Mesenchymal stem cell (in vitro differentiated cells and primary cell): ENCODE results near the gene PARD3.

Experiments used
- DNase-seq: peaks from one replicate; pipeline ENCODE4 v3.0.0-alpha.2; 2013
- H2AFZ ChIP-seq: one replicate; pipeline ENCODE4 v1.6.1; 2013; ENCODE audit warnings: low read depth, mild to moderate bottlenecking, control low read depth, inconsistent platforms, low read length, moderate library complexity
- H2AK5ac ChIP-seq: 2 replicates; pipeline ENCODE4 v1.6.1; 2013; ENCODE audit warnings: low read length, moderate library complexity, mild to moderate bottlenecking, inconsistent platforms; ENCODE audit not compliant: severe bottlenecking
- H2BK120ac ChIP-seq: one replicate; pipeline ENCODE4 v1.6.1; 2013; ENCODE audit warnings: low read depth, mild to moderate bottlenecking, inconsistent platforms, low read length, moderate library complexity
- H2BK12ac ChIP-seq, 2 experiments: one replicate each; pipeline ENCODE4 v1.6.1; 2013; ENCODE audit warnings: inconsistent platforms in 2 of 2, low read length in 2 of 2, mild to moderate bottlenecking in 2 of 2, moderate library complexity in 2 of 2, control low read depth in 1 of 2
- H2BK15ac ChIP-seq: one replicate; pipeline ENCODE4 v1.6.1; 2013; ENCODE audit warnings: mild to moderate bottlenecking, low read depth, inconsistent platforms; ENCODE audit not compliant: poor library complexity, severe bottlenecking
- H2BK5ac ChIP-seq: 2 replicates; pipeline ENCODE4 v1.6.1; 2013; ENCODE audit warnings: low read depth, mild to moderate bottlenecking, low read length, control low read depth, inconsistent platforms; ENCODE audit not compliant: poor library complexity, severe bottlenecking
- H3K14ac ChIP-seq, 2 experiments: one replicate each; pipeline ENCODE4 v1.6.1; 2013; ENCODE audit warnings: inconsistent platforms in 2 of 2, low read length in 2 of 2, control low read depth in 1 of 2, mild to moderate bottlenecking in 1 of 2, moderate library complexity in 1 of 2
- H3K18ac ChIP-seq, 2 experiments: one replicate each; pipeline ENCODE4 v1.6.1; 2013; ENCODE audit warnings: inconsistent platforms in 2 of 2, low read length in 2 of 2, control low read depth in 1 of 2, low read depth in 1 of 2, mild to moderate bottlenecking in 1 of 2
- H3K23ac ChIP-seq, 2 experiments: one replicate each; pipeline ENCODE4 v1.6.1; 2013; ENCODE audit warnings: inconsistent platforms in 2 of 2, low read length in 2 of 2, mild to moderate bottlenecking in 2 of 2, moderate library complexity in 2 of 2, control low read depth in 1 of 2
- H3K27ac ChIP-seq: 2 replicates; pipeline ENCODE4 v1.5.1; 2013; ENCODE audit warnings: mild to moderate bottlenecking, moderate library complexity, low read length, control low read depth, inconsistent platforms; ENCODE audit not compliant: poor library complexity, severe bottlenecking
- H3K27me3 ChIP-seq, 2 experiments: 2 replicates each; pipeline versions ENCODE4 v1.6.1 to v1.7.0; 2013; ENCODE audit warnings: low read length in 2 of 2, mild to moderate bottlenecking in 2 of 2, moderate library complexity in 2 of 2, control low read depth in 1 of 2, inconsistent platforms in 1 of 2; ENCODE audit not compliant: control insufficient read depth in 1 of 2, insufficient read depth in 1 of 2
- H3K36me3 ChIP-seq, 2 experiments: 2 replicates each; pipeline versions ENCODE4 v1.6.1 to v1.7.0; 2013; ENCODE audit warnings: low read length in 2 of 2, control low read depth in 1 of 2, inconsistent platforms in 1 of 2, low read depth in 1 of 2, mild to moderate bottlenecking in 1 of 2; ENCODE audit not compliant: insufficient read depth in 2 of 2, control insufficient read depth in 1 of 2
- H3K4ac ChIP-seq, 2 experiments: one replicate each; pipeline ENCODE4 v1.6.1; 2013; ENCODE audit warnings: inconsistent platforms in 2 of 2, low read length in 2 of 2, mild to moderate bottlenecking in 2 of 2, moderate library complexity in 2 of 2, control low read depth in 1 of 2, low read depth in 1 of 2
- H3K4me1 ChIP-seq: 2 replicates; pipeline ENCODE4 v1.6.1; 2013; ENCODE audit warnings: low read depth, low read length, control low read depth; ENCODE audit not compliant: control insufficient read depth, insufficient read depth
- H3K4me2 ChIP-seq: 2 replicates; pipeline ENCODE4 v1.6.1; 2013; ENCODE audit warnings: low read length, mild to moderate bottlenecking, inconsistent platforms; ENCODE audit not compliant: poor library complexity, severe bottlenecking
- H3K4me3 ChIP-seq, 2 experiments: 2 replicates each; pipeline versions ENCODE4 v1.5.1 to v1.7.0; 2013; ENCODE audit warnings: low read length in 2 of 2, mild to moderate bottlenecking in 2 of 2, control low read depth in 1 of 2, low read depth in 1 of 2; ENCODE audit not compliant: insufficient read depth in 1 of 2
- H3K79me1 ChIP-seq: replicated peaks from 2 replicates; pipeline ENCODE4 v1.6.1; 2013; ENCODE audit warnings: mild to moderate bottlenecking, control low read depth, low read length, inconsistent platforms; ENCODE audit not compliant: poor library complexity, severe bottlenecking
- H3K9ac ChIP-seq: 2 replicates; pipeline ENCODE4 v1.7.0; 2013; ENCODE audit warnings: mild to moderate bottlenecking, low read length, moderate library complexity
- H3K9me3 ChIP-seq: 2 replicates; pipeline ENCODE4 v1.7.0; 2013; ENCODE audit warnings: mild to moderate bottlenecking, low read length; ENCODE audit not compliant: control insufficient read depth
- H4K8ac ChIP-seq: one replicate; pipeline ENCODE4 v1.6.1; 2013; ENCODE audit warnings: inconsistent platforms, mild to moderate bottlenecking, low read length, moderate library complexity
- H4K91ac ChIP-seq: one replicate; pipeline ENCODE4 v1.6.1; 2013; ENCODE audit warnings: mild to moderate bottlenecking, low read length, inconsistent platforms
- WGBS: methylation state at CpG from one replicate; pipeline ENCODE4 v1.1.7; 2013; ENCODE audit warnings: mixed read lengths; 5-methylcytosine and 5-hydroxymethylcytosine counted together

PARD3 gene

DNA sequence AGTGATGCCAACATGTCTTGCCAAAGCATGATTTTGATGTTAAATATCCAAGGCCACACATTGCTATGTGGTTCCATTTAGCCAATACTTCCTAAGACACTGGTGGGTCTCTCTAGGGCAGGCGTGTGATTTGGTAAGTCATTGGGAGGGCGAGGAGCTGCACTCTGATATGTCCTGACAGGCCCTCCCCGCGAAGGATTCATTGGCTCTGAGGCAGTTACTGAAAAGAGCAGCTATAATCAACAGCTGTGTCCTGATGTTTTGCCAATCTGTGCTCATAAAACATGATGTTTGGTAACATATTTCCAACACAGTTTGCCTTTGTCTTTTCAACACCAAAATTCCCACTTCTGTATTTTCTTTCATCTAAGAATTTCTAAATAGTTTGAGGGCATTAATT lies 646.7 kb downstream of the PARD3 start:
- WGBS: 98% methylated on average over 4 of the region's 4 CpGs
- H4K91ac ChIP-seq: no peak overlapping the region
- H3K4me3 ChIP-seq: no peak overlapping the region
- peaks cover 4% of the 10 kb centered on the region for H3K4me1 ChIP-seq
- no peak overlapping the region for H2AFZ ChIP-seq
- no peak overlapping the region for H3K4me2 ChIP-seq
- H3K18ac ChIP-seq: no peak overlapping the region
- H3K23ac ChIP-seq: no peak overlapping the region
- no peak overlapping the region for H4K8ac ChIP-seq
- H3K9ac ChIP-seq: no peak overlapping the region
- H2BK15ac ChIP-seq: peak overlapping the region; percentile 44
- H2BK12ac ChIP-seq: no peak overlapping the region
- DNase-seq: no peak
- H3K79me1 ChIP-seq: peaks cover 21% of the 10 kb centered on the region
- no peaks in the 10 kb centered on the region for H3K9me3 ChIP-seq
- peaks cover 0 to 2% of the 10 kb centered on the region in 2 experiments for H3K36me3 ChIP-seq
- no peak overlapping the region for H2BK5ac ChIP-seq
- no peaks in the 10 kb centered on the region for H3K27me3 ChIP-seq
- H2AK5ac ChIP-seq: no peak overlapping the region
- H3K4ac ChIP-seq: no peak overlapping the region
- H3K27ac ChIP-seq: no peak overlapping the region
- H2BK120ac ChIP-seq: no peak overlapping the region
- no peak overlapping the region for H3K14ac ChIP-seq

DNA sequence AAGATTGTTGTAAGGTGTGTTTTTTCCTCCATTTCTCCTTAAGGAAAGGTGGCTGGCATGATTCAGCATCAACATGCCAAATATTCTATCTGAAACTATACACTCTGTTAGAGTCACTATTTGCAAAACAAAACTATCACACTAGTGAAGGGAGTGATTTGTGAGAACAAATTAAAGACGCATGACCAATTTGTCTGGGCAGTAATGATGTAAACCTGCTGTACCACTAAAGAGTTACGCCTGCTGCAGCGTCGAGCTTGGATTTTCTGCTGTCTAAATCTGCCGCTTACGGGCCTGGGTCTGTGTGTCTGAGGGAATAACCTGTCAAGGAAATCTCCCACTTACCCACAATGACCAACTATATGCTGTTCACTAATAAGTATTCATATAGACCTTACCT lies 648.3 kb downstream of the PARD3 start:
- Histone ChIP-seq H2BK120ac (no peak overlapping the region), H3K4ac (no peak overlapping the region), H3K9ac (no peak overlapping the region), H2BK12ac (no peak overlapping the region), H3K4me3 (no peak overlapping the region), H3K27me3 (no peaks in the 10 kb centered on the region), H3K23ac (no peak overlapping the region), H3K14ac (no peak overlapping the region), H3K36me3 (peaks cover 0 to 2% of the 10 kb centered on the region in 2 experiments), H4K8ac (no peak overlapping the region), H3K4me1 (peaks cover 2% of the 10 kb centered on the region), H3K4me2 (no peak overlapping the region), H2BK15ac (no peak overlapping the region), H2AK5ac (no peak overlapping the region), H2BK5ac (no peak overlapping the region), H2AFZ (no peak overlapping the region), H3K18ac (no peak overlapping the region), H3K79me1 (peaks cover 27% of the 10 kb centered on the region), H3K27ac (no peak overlapping the region), H3K9me3 (no peaks in the 10 kb centered on the region), H4K91ac (no peak overlapping the region)
- no peak for DNase-seq
- 94% methylated on average over 4 of the region's 6 CpGs for WGBS

- H4K8ac ChIP-seq: no peak overlapping the region
- H2BK5ac ChIP-seq: no peak overlapping the region
- H3K27ac ChIP-seq: no peak overlapping the region
- no peaks in the 10 kb centered on the region for H3K27me3 ChIP-seq
- H3K4me3 ChIP-seq: no peak overlapping the region
- no peak overlapping the region for H3K4me2 ChIP-seq
- H3K9ac ChIP-seq: no peak overlapping the region
- peak overlapping the region; percentile 54 for H2BK15ac ChIP-seq
- 86% methylated on average over 5 of the region's 5 CpGs for WGBS
- H3K4me1 ChIP-seq: peaks cover under 1% of the 10 kb centered on the region
- H2BK12ac ChIP-seq: no peak overlapping the region
- H3K79me1 ChIP-seq: peaks cover 25% of the 10 kb centered on the region
- no peak overlapping the region for H3K18ac ChIP-seq
- H3K4ac ChIP-seq: no peak overlapping the region
- no peaks in the 10 kb centered on the region for H3K9me3 ChIP-seq
- H3K23ac ChIP-seq: no peak overlapping the region
- peaks cover 0 to 2% of the 10 kb centered on the region in 2 experiments for H3K36me3 ChIP-seq
- no peak overlapping the region for H4K91ac ChIP-seq
- H2BK120ac ChIP-seq: no peak overlapping the region
- H2AK5ac ChIP-seq: no peak overlapping the region
- no peak for DNase-seq
- no peak overlapping the region for H3K14ac ChIP-seq
- H2AFZ ChIP-seq: no peak overlapping the region
Observed at GRCh38 chr10:34166354-34166753, 648.7 kb downstream of the PARD3 start.

GRCh38 chr10:34164029-34164428 lies 651.1 kb downstream of the PARD3 start:
- H3K9me3 ChIP-seq: no peaks in the 10 kb centered on the region
- H3K79me1 ChIP-seq: peaks cover 20% of the 10 kb centered on the region
- no peak overlapping the region for H2AFZ ChIP-seq
- H4K91ac ChIP-seq: no peak overlapping the region
- H3K4me3 ChIP-seq: no peak overlapping the region
- no peak overlapping the region for H3K27ac ChIP-seq
- no peaks in the 10 kb centered on the region for H3K27me3 ChIP-seq
- 88% methylated on average over 2 of the region's 3 CpGs for WGBS
- H4K8ac ChIP-seq: no peak overlapping the region
- no peak overlapping the region for H2BK120ac ChIP-seq
- H3K23ac ChIP-seq: no peak overlapping the region
- no peak overlapping the region for H3K4me2 ChIP-seq
- H2BK12ac ChIP-seq: no peak overlapping the region
- no peak overlapping the region for H2AK5ac ChIP-seq
- H3K18ac ChIP-seq: no peak overlapping the region
- peaks cover 0 to 2% of the 10 kb centered on the region in 2 experiments for H3K36me3 ChIP-seq
- peak; percentile 28 for DNase-seq
- H3K4ac ChIP-seq: no peak overlapping the region
- H3K4me1 ChIP-seq: no peaks in the 10 kb centered on the region
- H3K9ac ChIP-seq: no peak overlapping the region
- no peak overlapping the region for H3K14ac ChIP-seq
- no peak overlapping the region for H2BK5ac ChIP-seq
- H2BK15ac ChIP-seq: no peak overlapping the region
